Measurements from ENCODE around the gene KRT7. TPM values are rescaled to one million over a fixed set of nuclear protein-coding genes. Genes with fewer than 3 reads are reported as not detected.

KRT7 gene
- total RNA-seq, 4 donors from 2014 or later = 2.5 to 33.9 (median 6.3) TPM

Other genes starting within 250 kb of the KRT7 start
- 10 to 100 TPM; 30.6 to 54.0 (median 37.8) TPM for gene TAMALIN, start 226.3 kb upstream of the KRT7 start, total RNA-seq
- gene NR4A1, start 181.8 kb upstream of the KRT7 start, total RNA-seq = 1,000 to 10,000 TPM in 1 of 4 donors, 100 to 1,000 TPM in 3; 390 to 1,252 (median 718) TPM
- gene ATG101, start 163.3 kb upstream of the KRT7 start, total RNA-seq = 10 to 100 TPM; 32.6 to 49.6 (median 37.5) TPM
- gene SMIM41, start 153.5 kb upstream of the KRT7 start, total RNA-seq = 10 to 100 TPM; 16.5 to 78.7 (median 39.3) TPM
- gene KRT80, start 41.2 kb upstream of the KRT7 start, total RNA-seq = not detected
- gene KRT86, start 41.4 kb downstream of the KRT7 start, total RNA-seq = not detected
- gene KRT81, start 58.3 kb downstream of the KRT7 start, total RNA-seq = not detected
- not detected for gene KRT83, start 88.2 kb downstream of the KRT7 start, total RNA-seq
- not detected for gene KRT85, start 134.2 kb downstream of the KRT7 start, total RNA-seq
- not detected for gene KRT84, start 152.4 kb downstream of the KRT7 start, total RNA-seq
- gene KRT82, start 173.1 kb downstream of the KRT7 start, total RNA-seq = not detected
- not detected for gene KRT75, start 201.1 kb downstream of the KRT7 start, total RNA-seq
- gene KRT6B, start 218.9 kb downstream of the KRT7 start, total RNA-seq = not detected
- gene KRT6C, start 240.6 kb downstream of the KRT7 start, total RNA-seq = not detected

All from tibial nerve (tissue), 4 donors.